ENCODE measurements around the gene FBXW12.

The FBXW12 gene

DNA sequence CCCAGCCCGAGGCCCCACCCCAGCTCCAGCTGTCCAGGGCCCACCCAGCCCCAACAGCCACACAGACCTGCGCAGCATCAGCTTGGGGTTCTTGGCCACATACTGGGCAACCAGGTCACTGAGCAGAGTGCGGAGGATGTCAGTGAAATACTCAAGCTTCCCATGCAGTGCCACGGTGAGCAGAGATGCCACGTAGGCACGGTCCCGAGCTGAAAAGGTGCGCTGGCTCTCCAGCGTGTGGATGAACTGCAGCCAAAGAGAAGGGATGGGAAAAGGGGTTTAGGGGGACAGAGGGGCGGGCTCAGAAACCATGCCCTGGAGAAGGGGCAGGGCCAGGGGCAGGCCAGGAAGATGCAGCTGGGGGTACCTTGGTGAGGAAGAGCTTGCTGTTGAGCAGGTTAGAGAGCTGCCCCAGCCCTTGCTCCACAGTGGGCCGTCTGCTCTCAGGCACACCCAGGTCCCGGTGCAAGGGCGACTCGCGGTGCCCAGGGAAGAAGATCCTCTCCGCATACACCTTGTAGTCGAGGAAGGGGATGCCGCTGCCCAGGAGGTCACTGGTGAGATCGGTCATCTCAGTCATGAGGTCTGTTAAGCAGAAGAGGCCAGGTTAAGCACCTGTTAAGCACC lies 40.5 kb downstream of the FBXW12 start:
- Histone ChIP-seq H3K4me3 (ENCODE audit: low read depth, low read length) (no peak overlapping the region), H3K27ac (ENCODE audit: extremely low read depth, low read depth, low read length) (no peak overlapping the region), H3K36me3 (ENCODE audit: control insufficient read depth in 2 of 2, insufficient read depth in 1 of 2, low read length in 2 of 2) (peaks cover 0 to 67% of the 10 kb centered on the region in 2 experiments; a peak in 1 of 3 replicates), H3K9me3 (ENCODE audit: control insufficient read depth, insufficient read depth, low read depth, low read length) (no peaks in the 10 kb centered on the region), H3K4me1 (ENCODE audit: control insufficient read depth, insufficient read depth, low read length) (no peaks in the 10 kb centered on the region)
- TF ChIP-seq MEIS1 (CRISPR knock-in tag; IDR thresholded peaks at IDR 0.05; ENCODE audit: borderline replicate concordance) (no peak), TCF7L2 (IDR thresholded peaks at IDR 0.05; ENCODE audit: borderline replicate concordance, low read depth, low read length) (no peak), KLF10 (tag by site-specific recombination; IDR thresholded peaks at IDR 0.05) (no peak), ZNF248 (tag by site-specific recombination; IDR thresholded peaks at IDR 0.05) (no peak), SALL2 (tag by site-specific recombination; IDR thresholded peaks at IDR 0.05; ENCODE audit: borderline replicate concordance) (no peak), ZNF791 (tag by site-specific recombination; IDR thresholded peaks at IDR 0.05) (no peak), SCRT2 (tag by site-specific recombination; IDR thresholded peaks at IDR 0.05) (no peak), SETDB1 (IDR thresholded peaks at IDR 0.05; ENCODE audit: insufficient read length, low read length) (no peak), ZNF132 (tag by site-specific recombination; IDR thresholded peaks at IDR 0.05; ENCODE audit: borderline replicate concordance) (no peak), ZNF624 (tag by site-specific recombination; IDR thresholded peaks at IDR 0.05) (no peak), ZFHX2 (tag by site-specific recombination; conservative IDR thresholded peaks at IDR 0.05) (no peak), ZNF121 (tag by site-specific recombination; IDR thresholded peaks at IDR 0.05) (no peak), ZNF416 (tag by site-specific recombination; IDR thresholded peaks at IDR 0.05) (no peak), ZNF830 (tag by site-specific recombination; IDR thresholded peaks at IDR 0.05; ENCODE audit: low read depth) (no peak), ZNF580 (tag by site-specific recombination; IDR thresholded peaks at IDR 0.05) (no peak), PRDM1 (tag by site-specific recombination; IDR thresholded peaks at IDR 0.05) (no peak), ZNF391 (tag by site-specific recombination; IDR thresholded peaks at IDR 0.05; ENCODE audit: borderline replicate concordance, low read depth) (no peak)
- TF ChIP-seq, protein P1, sequence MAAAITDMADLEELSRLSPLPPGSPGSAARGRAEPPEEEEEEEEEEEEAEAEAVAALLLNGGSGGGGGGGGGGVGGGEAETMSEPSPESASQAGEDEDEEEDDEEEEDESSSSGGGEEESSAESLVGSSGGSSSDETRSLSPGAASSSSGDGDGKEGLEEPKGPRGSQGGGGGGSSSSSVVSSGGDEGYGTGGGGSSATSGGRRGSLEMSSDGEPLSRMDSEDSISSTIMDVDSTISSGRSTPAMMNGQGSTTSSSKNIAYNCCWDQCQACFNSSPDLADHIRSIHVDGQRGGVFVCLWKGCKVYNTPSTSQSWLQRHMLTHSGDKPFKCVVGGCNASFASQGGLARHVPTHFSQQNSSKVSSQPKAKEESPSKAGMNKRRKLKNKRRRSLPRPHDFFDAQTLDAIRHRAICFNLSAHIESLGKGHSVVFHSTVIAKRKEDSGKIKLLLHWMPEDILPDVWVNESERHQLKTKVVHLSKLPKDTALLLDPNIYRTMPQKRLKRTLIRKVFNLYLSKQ (tag by site-specific recombination; IDR thresholded peaks at IDR 0.05; ENCODE audit: borderline replicate concordance), result no peak
- TF ChIP-seq, protein P2, sequence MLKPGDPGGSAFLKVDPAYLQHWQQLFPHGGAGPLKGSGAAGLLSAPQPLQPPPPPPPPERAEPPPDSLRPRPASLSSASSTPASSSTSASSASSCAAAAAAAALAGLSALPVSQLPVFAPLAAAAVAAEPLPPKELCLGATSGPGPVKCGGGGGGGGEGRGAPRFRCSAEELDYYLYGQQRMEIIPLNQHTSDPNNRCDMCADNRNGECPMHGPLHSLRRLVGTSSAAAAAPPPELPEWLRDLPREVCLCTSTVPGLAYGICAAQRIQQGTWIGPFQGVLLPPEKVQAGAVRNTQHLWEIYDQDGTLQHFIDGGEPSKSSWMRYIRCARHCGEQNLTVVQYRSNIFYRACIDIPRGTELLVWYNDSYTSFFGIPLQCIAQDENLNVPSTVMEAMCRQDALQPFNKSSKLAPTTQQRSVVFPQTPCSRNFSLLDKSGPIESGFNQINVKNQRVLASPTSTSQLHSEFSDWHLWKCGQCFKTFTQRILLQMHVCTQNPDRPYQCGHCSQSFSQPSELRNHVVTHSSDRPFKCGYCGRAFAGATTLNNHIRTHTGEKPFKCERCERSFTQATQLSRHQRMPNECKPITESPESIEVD (tag by site-specific recombination; IDR thresholded peaks at IDR 0.05), result no peak
- ChIA-PET POLR2A (no interaction called here), CTCF (interaction anchor here (1.1 to 2.0 kb wide), 2 partner anchors 12 to 24 kb away, joined by 5 to 8 read pairs; no protein-coding TSS in a partner anchor)

- ChIA-PET POLR2A (no interaction called here), CTCF (interaction anchor here (1.1 to 2.0 kb wide), 2 partner anchors 12 to 23 kb away, joined by 5 to 8 read pairs; no protein-coding TSS in a partner anchor)
- H3K9me3 ChIP-seq (ENCODE audit: control insufficient read depth, insufficient read depth, low read depth, low read length), result no peaks in the 10 kb centered on the region
- no peak overlapping the region for H3K27ac ChIP-seq (ENCODE audit: extremely low read depth, low read depth, low read length)
- H3K36me3 ChIP-seq (ENCODE audit: control insufficient read depth in 2 of 2, insufficient read depth in 1 of 2, low read length in 2 of 2), result peaks cover 0 to 67% of the 10 kb centered on the region in 2 experiments; a peak in 1 of 3 replicates
- no peaks in the 10 kb centered on the region for H3K4me1 ChIP-seq (ENCODE audit: control insufficient read depth, insufficient read depth, low read length)
- no peak overlapping the region for H3K4me3 ChIP-seq (ENCODE audit: low read depth, low read length)
- no peak for TF ChIP-seq ZNF76 (tag by site-specific recombination; IDR thresholded peaks at IDR 0.05; ENCODE audit: borderline replicate concordance, low read depth)
- no peak for TF ChIP-seq INSM2 (tag by site-specific recombination; IDR thresholded peaks at IDR 0.05)
- no peak for TF ChIP-seq EGR2 (tag by site-specific recombination; IDR thresholded peaks at IDR 0.05; ENCODE audit: low read depth)
- TF ChIP-seq ZNF157 (tag by site-specific recombination; IDR thresholded peaks at IDR 0.05), result no peak
- TF ChIP-seq ZEB2 (tag by site-specific recombination; IDR thresholded peaks at IDR 0.05), result no peak
- TF ChIP-seq ZNF555 (tag by site-specific recombination; conservative IDR thresholded peaks at IDR 0.05), result no peak
- TF ChIP-seq BCL11B (tag by site-specific recombination; IDR thresholded peaks at IDR 0.05; ENCODE audit: low read depth), result no peak
- no peak for TF ChIP-seq ZFP37 (tag by site-specific recombination; IDR thresholded peaks at IDR 0.05)
Measured at GRCh38 chr3:48413086-48413485, 41.1 kb downstream of the FBXW12 start.
